GM20431 (cell line): Measurements from ENCODE around the gene APBB1IP.
"Not testable (repeated sequence)": the region's sequence is repeated elsewhere in the genome, so short reads cannot be mapped to it uniquely, and the experiment has no call there.

Source experiments
- in situ Hi-C: fragments of 300-500 bp; cut with MseI, MboI; formaldehyde crosslinking; loops from one replicate; pipeline ENCODE4 v1.15.0; 2020; ENCODE audit warnings: low sequenced_read_pairs; ENCODE audit not compliant: unreplicated experiment

APBB1IP gene

DNA sequence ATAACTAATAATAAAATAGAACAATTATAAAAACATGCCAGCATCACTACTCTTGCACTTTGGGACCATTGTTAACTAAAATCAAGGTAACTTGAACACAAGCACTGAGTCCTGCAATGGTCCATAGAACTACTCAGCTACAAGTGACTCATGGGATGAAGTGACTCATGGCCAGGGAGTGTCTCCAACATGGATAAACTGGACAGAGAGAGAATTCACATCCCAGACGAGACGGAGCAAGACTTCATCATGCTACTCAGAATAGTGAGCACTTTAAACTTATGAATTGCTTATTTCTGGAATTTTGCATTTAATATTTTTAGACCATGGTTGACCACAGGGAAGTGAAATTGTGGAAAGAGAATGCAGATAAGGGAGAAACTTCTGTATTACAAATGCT is 165.1 kb downstream of the APBB1IP start:
- in situ Hi-C loops = not testable (repeated sequence)

DNA sequence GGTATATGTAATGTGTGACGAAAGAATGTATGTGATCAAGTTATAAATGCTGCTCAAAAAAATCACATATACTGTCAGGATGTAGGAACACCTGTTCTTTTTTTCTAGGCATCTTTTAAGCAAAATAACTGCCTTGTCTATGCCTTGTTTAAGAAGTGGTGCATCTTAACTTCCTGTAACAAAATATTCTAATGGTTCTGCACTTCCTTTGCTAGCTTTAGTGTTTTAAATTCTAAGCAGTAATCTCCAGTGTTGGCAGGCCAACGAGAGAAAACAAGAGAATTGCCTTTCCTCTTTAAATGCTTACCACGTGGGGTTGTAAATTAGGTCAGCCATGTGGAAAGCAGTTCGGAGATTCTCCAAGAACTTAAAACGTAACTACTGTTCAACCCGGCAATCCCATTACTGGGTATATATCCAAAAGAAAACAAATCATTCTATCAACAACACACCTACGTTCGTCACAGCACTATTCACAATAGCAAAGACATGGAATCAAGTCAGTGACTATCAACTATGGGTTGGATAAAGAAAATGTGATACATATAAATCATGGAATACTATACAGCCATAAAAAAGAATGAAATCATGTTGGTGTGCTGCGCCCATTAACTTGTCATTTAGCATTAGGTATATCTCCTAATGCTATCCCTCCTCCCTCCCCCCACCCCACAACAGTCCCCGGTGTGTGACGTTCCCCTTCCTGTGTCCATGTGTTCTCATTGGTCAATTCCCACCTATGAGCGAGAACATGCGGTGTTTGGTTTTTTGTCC is 166.4 kb downstream of the APBB1IP start:
- in situ Hi-C loops = not testable (repeated sequence)

DNA sequence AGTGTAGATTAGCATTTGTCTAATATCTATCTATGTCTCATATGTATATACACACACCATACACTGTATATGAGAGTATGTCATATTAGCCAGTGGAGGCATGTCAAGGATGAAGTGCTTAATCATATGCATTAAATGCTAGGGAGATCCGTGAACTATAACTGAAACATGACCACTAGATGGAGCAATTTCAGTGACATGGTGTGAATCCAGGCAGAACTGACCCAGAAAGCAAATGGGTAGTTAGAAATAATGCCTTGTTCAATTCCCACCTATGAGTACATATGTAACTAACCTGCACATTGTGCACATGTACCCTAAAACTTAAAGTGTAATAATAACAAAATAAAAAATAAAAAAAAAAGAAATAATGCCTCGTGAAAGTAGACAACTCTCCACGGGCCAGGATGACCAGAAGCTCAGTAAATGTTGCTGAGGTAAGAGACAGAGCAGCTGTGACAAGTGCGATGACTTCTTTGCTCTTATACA is 168.3 kb downstream of the APBB1IP start:
- in situ Hi-C loops = not testable (repeated sequence)

DNA sequence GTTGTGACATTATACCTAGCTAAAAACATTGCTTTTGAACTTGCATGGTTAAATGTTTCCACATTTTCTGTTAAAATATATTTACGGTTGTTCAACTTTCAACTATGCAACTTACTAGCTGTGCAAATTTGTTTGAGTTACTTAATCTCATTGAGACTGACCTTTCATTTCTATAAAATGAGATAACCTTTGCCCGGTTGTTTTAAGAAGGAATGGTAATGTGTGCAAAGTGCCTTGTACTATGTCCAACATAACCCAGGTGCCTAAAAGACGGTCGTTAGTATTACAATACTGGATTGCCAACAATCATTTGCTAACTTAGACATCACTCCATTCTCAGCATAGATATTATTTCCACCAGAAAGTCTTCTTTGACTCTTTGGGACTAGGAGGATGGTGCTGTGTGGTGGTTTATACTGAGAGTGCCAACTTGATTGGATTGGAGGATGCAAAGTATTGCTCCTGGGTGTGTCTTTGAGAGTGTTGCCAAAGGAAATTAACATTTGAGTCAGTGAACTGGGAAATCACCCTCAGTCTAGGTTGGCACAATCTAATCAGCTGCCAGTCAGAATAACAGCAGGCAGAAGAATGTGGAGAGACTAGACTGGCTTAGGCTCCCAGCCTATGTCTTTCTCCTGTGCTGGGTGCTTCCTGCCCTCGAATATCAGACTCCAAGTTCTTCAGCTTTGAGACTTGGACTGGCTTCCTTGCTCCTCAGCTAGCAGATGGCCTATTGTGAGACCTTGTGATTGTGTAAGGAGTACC is 174.2 kb downstream of the APBB1IP start:
- in situ Hi-C loops = no loop called here
